Stimulated activated CD4-positive, alpha-beta T cell treated with anti-CD3 and anti-CD28 coated beads, Interleukin-1b, Interleukin-23, amount 100 ng/mL, for 24 hours (primary cell): Measurements from ENCODE around the gene TYK2.
"Not testable (repeated sequence)": the region's sequence is repeated elsewhere in the genome, so short reads cannot be mapped to it uniquely, and the experiment has no call there.

Experiments
- DNase-seq, 4 experiments: peaks; one replicate each; pipeline ENCODE4 v3.0.0-alpha.2; 2020; ENCODE audit warnings: low read depth in 4 of 4, low spot score in 1 of 4

The TYK2 gene

DNA sequence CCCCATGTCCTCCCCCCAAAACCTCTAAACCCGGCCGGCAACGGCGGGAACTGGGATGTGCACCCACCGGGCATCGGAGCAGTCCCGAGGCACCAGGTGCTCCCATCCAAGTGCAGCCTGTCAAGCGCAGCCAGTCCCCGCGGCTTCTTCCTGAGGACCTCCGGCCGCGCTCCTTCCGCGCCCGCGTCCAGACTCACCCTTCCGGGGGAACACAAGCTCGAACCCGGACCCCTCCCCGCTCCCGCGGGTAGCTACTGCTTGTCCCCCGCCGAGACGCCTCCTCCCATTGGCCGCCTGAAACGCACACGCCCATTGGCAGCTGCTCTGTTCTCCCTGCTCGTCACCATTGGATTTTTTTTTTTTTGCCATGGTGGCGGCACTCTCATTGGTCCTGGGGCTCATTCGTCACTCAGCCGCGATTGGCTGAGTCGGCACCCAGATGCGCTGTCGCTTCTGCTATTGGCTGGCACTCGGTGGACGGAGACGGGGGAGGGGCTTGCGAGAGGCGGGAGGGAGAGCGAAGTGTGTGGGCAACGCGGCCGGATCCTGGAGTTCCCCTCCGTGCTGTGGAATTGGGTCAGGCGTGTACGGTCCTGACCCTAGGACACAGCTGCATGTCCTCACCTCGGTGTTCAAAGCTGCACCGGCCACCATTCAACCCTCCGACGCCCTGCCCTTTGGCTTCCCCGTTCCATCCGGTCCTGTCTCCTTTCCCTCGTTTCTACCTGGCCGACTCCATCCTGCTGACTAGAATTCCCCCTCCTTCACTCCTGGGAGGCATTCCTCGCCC, at the start of gene TYK2:
Gene TYK2, minus strand, starts transcription at position 260 of the 790 bp plus-strand sequence. CDS start 2,166 bp downstream, outside the sequence.
- DNase-seq = peak; percentile 86 to 96 (median 93)

DNA sequence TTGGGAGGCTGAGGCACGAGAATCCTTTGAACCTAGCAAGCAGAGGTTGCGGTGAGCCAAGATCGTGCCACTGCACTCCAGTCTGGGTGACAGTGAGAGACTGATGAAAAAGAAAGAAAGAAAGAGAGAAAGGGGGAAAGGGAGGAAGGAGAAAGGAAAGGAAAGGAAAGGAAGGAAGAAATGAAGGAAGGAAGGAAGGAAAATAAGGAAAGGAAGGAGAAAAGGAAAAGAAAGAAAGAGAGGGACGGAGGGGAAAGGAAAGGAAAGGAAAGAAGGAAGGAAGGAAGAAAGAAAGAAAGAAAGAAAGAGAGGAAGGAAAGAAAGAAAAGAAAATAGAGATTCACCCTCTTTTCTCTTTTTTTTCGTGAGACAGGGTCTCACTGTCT, 48.6 kb upstream of the TYK2 start:
- DNase-seq = no peak

DNA sequence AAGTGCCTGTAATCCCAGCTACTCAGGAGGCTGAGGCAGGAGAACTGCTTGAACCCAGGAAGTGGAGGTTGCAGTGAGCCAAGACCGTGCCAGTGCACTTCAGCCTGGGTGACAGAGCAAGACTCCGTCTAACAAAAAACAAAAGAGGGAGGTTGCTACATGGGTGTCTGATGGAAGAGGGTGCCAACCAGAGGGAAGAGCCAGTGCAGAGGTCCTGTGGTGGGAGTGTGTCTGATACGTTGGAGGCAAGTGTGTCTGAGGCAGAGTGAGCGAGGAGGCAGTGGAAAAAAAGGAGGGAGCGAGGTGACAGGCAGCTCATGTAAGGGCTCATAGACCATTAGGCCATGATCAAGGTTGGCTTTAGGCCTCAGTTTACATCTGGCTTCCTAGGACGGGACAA, 46.8 kb upstream of the TYK2 start:
- DNase-seq = no peak

DNA sequence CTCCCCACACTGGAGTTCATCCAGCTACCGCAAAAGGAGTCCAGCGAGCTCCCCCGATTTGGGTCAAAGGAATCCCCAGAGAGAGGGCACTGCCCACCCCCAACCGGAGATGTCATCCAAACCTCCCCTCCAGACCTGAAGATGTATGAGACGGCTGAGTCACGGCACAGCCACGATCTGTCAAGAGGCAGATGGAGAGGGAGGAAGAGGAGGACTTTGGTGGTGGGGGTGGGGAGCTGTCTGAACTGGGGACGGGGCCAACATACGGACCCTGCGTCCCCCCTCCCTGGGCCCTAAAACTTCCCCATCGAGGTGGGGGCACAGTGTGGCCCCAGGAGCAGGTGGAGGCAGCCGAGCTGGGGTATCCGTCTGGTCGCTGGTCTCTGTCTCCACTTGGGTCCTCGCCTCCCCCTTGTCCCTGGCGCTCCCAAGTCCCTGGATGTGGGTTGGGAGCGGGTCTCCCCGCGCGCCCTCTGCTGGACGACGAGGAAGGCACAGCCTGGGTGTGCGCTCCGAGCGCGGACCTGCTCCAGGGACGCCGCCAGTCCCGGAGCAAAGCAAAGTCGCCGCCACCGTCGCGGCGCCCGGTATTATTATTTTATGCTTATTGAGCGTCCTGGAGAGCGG, 43.8 kb upstream of the TYK2 start:
- DNase-seq = no peak

DNA sequence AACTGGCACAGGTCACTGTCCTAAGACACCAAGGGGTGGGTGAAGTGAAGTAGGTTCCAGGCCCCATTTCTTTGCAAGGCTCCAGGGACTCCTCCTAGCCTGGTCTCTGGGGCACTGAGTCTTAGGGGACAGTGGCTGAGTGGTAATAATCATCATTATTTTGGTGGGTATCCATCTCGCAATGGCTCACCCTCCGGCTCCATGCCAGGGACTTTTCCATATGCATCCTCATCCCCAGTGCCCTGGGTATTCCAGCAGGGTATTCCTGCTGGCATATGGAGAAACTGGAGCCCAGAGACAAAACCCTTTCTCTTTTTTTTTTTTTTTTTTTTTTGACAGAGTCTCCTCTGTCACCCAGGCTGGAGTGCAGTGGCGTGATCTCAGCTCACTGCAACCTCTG, 42.5 kb upstream of the TYK2 start:
- DNase-seq = no peak

DNA sequence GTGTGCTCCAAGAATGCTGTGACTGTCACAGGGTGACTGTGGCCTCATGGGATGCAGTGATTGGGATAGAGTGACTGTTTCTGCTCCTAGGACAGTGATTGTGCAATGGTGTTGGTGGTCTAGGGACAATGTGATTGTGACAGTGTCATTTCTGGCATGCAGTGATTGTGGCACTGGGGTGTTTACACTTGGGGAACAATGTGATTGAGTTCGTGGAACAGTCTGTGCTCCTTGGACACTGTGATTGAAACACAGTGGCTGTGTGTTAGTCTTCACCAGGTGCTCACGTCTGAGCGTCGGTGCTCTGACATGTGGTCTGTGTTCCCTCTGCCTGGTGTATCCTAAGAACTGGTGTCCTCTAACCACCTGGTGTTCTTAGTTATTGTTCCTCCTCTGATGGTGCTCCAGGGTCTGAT, 41.7 kb upstream of the TYK2 start:
- DNase-seq = no peak

DNA sequence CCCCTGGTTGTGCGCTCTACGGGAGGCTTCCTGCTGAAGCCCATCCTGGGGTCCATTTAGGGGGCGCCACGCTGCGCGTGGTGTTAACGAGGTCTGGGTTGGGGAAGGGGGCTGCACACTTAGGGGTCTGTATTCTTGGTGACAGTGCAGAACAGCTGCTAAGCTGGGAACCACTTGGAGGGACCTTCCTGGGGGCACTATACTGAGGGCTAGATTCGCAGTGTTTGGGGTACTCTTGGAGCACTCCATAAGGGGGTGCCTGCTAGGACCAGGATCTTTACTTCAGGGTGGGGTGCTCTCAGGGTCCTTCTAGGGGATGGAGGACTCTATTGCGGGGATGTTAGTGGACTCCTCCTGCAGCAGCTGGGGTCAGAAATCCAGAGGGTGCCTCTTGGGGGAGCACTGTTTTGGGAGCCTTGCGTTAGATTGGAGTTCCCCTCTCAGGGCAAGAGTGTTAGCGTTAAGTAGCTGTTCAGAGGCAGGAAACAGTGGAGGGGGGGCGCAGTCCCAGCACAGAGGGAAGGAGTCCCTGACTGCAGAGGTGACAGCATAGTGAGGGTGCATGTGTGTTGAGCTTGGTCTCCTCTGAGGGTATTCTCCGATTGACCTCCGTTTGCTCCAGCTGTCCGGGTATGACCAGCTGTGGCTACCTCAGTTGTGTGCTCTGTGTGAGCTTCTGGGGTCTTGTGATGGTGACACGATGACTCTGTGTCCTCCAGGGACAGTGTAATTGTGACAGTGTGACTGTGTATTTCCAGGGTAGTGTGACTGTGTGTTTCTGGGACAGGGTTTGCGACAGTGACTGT, 41.1 kb upstream of the TYK2 start:
- DNase-seq = no peak

DNA sequence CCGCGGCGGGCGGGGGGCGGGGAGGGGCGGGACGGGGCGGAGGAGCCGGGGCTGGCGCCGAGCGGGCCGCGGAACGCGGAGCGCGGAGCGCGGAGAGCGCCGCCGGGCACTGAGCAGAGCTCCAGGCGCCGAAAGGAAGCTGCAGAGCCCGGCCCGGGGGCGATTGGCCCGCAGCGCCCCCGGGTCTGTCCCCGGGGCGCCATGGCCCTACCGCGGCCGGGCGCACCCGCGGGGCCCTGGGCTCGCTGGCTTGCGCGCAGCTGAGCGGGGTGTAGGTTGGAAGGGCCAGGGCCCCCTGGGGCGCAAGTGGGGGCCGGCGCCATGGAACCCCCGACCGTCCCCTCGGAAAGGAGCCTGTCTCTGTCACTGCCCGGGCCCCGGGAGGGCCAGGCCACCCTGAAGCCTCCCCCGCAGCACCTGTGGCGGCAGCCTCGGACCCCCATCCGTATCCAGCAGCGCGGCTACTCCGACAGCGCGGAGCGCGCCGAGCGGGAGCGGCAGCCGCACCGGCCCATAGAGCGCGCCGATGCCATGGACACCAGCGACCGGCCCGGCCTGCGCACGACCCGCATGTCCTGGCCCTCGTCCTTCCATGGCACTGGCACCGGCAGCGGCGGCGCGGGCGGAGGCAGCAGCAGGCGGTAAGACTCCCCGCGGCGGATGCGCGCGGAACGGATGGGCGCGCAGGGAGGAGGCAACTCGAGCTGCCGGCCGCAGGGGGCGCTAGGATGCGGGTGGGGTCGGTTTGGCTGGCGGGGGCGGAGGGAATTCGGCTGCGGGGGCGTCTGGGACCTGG, 40.3 kb upstream of the TYK2 start, which contains the start of gene PDE4A:
Gene PDE4A, plus strand, starts transcription at position 95 of the 796 bp plus-strand sequence. Its CDS starts 227 bp downstream, at position 322.
- DNase-seq = no peak

DNA sequence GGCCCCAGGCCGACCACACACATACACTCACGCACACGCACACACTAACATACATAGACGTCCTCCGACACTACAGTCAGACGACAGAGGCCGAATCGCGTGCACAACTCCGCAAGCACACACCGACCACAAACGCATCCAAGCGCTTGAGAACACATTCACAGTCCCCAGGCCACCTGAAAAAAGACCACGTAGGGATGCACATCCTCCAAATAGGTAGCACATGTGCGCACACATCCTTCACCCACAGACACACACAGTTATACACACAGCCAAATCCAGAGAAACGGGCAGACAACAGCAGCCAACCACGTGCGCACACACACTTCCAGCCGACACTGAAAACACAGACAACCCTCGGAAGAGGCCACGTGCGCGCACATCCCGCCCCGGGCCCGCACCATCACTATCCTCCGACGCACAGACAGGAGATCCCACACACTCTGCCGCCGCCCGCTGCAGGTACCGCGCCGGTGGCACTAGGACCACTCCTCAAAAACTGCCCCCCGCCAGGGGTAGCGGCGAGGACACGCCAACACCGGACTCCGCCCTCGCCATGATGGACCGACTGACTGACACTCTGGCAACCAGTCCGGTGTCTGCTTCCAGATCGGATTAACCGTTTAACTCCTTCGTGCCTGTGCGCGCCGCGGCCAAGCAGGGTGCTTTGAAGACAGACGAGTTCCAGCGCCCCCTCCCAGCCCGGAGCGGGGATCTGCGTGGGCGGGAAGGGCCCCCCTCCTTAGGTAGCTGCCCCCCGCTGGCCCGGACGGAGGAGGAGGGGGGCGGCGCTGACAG, 39.5 kb upstream of the TYK2 start:
- no peak for DNase-seq

DNA sequence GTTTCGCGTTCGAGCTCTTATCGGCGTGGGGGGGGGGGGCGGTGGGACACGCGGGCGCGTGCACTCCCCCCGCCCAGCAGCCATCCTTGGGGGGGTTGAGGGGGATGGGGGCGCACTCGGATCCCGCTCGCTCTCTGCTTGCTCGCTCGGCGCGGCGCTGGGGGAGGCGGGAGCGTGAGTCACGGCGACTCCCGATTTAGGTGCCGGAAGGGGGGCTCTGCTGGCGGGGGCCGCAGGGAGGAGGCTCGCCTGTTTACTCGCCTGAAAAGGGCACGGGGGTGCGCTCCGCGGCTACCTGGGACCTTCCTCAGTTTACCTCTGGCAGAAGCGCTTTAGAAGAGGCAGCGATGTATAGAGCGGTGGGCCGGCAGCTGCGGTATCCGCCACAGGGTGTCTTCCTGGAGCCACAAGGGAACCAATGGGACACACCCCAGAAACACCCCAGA, 38.9 kb upstream of the TYK2 start:
- no peak for DNase-seq

DNA sequence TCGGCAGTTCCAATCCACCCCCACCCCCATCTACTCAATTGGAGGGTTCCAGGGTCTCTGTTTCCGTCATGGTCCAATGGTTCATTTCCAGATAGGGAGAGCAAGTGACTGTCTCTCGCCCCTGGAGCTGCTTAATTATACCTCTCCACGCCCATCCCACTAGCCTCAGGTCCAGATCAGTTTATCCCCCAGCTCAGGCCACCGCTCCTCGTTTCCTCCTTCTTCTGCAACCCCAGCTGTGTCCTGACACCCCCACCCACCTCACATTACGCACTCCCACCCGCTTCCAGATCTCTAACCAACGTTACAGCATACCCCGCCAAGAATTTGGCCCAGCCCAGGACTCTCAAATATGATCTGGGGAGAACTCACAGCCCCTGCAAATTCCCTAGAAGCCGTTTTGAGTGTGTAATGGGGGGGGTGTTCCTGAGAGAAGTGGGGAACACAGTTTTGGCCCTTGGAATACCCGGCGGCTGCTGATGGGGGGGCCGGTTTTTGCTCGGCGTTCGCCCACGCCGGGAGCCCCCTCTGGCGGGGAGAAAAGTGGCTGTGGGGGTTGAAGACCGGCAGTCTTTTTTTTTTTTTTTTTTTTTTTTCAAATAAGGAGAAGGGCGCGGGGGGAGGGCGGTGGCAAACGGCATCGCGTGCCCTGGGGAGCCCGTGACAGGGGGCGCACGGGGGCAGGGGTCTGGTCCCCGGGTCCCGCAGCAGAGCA, 38.3 kb upstream of the TYK2 start:
- no peak for DNase-seq

DNA sequence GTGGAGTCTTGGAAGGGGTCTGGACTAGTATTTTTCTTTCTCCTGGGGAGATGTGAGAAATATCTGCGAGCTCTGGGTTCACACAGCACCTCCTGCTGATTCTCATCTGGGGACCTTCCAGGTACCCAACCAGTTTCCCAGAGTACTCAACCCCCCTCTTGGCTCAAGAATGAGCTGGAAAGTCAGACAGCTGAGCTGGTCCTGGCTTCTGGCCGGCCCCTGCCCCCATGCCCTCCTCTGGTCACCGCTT, 37.8 kb upstream of the TYK2 start:
- no peak for DNase-seq

DNA sequence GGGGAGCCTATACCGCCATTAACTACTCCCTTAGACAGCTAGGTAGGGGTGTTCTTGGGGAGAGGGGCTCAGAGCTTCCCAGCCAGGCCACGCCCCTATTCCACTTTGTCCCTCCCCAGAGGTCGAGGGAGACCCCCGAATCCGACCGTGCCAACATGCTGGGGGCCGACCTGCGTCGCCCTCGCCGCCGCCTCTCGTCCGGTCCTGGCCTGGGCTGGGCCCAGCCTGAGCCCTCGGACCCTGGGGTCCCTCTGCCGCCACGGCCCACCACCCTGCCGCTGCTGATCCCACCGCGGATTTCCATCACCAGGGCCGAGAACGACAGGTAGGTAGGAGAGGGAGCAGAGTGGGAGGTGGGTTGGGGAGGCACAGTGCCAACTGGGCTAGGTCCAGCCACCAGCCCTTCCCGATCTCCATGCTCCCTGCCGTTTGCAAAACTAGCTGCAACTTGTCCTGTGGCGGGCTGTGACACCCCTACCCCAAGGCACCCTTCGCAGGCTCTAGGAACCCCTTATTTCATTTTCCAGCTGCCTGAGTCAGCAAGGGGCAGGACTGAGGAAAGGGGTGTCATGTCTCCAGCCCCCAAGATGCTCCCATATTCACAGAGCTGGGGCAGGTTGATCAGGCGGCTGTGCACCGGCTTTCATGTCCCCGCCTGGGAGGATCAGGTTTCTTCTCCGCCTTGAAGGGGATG, 37.3 kb upstream of the TYK2 start:
- no peak for DNase-seq

DNA sequence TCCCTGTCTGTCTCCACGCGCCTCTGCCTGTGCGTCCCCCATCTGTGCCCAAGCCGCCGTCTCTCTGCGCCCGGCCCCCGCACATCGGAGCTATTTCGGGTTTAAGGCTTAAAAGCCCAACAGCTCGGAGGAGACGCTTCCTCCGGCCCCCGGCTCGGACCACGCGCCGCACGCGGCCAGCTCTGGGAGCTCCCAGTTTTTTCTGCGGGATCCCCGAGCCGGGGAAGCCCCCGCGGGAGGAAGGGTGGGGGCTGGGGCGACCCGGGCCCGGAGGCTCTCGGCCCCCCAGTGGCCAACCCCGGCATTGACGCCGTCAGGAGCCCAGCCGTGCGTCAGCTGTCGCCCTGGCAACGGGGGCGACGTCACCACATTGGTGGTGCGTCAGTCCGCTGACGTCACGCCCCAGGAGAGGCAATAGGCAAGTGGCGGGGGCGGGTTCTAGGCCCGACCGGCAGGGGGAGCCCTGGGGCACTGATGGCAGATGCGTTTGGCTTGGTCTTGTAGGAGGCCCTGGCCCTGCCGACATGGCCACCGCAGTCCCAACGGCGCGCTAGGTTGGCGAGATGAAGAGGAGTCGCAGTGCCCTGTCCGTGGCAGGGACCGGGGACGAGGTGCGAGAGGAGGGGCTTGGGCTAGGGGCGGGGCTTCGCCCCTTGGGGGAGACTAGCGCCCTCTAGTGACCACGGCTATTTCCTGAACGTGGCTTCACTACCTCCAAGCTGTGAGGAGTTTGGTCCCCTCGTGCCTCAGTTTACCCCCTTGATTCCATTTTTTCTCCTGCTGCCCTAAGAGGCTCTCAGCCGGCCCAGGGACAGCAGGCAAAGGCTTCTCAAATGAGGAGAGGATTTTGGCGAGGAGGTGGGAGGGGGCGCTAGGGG, 36.2 kb upstream of the TYK2 start:
- DNase-seq = peak; percentile 86 to 91 (median 88)

DNA sequence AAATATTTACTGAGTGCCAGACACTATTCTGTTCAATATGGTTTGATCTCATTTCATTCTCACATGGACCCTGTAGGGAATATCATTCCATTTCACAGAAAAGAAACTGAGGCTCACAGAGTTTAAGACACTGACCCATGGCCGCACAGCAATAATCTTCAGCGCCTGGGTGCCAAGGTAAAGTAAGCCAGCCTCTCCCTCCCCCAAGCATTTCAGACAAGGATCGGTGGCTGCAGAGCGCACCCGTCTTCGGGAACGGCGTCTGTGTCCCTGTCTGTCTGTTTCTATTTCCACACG, 35.7 kb upstream of the TYK2 start:
- DNase-seq = no peak

DNA sequence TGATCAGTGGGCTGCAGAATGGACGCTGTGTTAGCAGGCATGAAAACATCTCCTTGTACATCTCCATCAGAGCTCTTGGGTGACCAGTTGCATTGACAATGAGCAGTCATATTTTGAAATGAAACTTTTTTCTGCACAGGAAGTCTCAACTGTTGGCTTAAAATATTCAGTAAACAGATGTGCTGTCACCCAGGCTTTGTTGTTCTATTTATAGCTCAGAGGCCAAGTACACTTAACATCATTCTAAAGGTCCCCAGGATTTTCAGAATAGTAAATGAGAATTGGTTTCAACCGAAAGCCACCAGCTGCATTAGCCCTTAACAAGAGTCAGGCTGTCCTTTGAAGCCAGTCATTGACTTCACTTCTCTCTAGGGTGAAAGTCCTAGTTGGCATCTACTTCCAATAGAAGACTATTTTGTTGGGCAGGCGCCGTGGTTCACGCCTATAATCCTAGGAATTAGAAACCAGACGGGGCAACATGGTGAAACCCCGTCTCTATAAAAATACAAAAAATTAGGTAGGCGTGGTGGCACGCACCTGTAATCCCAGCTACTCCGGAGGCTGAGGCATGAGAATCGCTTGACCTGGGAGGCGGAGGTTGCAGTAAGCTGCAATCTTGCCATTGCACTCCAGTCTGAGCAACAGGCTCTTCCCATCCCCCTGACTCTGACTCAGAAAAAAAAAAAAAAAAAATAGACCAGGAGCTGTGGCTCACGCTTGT, 32.0 kb upstream of the TYK2 start:
- no peak for DNase-seq

DNA sequence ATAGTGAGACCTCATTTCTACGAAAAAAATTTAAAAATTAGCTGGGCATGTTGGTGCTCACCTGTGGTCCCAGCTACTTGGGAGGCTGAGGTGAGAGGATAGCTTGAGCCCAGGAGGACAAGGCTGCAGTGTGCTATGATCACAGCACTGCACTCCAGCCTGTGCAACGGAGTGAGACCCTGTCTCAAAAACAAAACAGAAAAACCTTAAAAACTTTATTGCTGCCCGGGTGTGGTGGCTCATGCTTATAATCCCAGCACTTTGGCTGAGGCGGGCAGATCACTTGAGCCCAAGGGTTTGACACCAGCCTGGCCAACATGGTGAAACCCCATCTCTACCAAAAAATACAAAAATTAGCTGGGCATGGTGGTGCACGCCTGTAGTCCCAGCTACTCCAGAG, 30.9 kb upstream of the TYK2 start:
- not testable (repeated sequence) for DNase-seq
